Measurements from ENCODE around the gene SHMT1. TPM values are rescaled to one million over a fixed set of nuclear protein-coding genes. Genes with fewer than 3 reads are reported as not detected.
"Not testable (repeated sequence)": the region's sequence is repeated elsewhere in the genome, so short reads cannot be mapped to it uniquely, and the experiment has no call there.

SHMT1 gene
- total RNA-seq, 1 experiment from 2014 or later = 27.6 TPM

- DNase-seq (ENCODE audit: low spot score) = not testable (repeated sequence)
These were observed 15.3 kb upstream of the SHMT1 start for GRCh38 chr17:18378614-18379013.

GRCh38 chr17:18378205-18378505, 14.8 kb upstream of the SHMT1 start:
- no peak for DNase-seq (ENCODE audit: low spot score)

- peak; percentile 81 for DNase-seq (ENCODE audit: low spot score)
These were observed 14.3 kb upstream of the SHMT1 start, which contains the start of gene EVPLL for GRCh38 chr17:18377437-18378204. TSS of gene EVPLL (plus strand) at chr17:18377778. CDS start at chr17:18380938, 3,160 bp downstream.

GRCh38 chr17:18374216-18374615, 10.9 kb upstream of the SHMT1 start:
- DNase-seq (ENCODE audit: low spot score) = no peak

GRCh38 chr17:18373181-18373580, 9.8 kb upstream of the SHMT1 start:
- DNase-seq (ENCODE audit: low spot score) = not testable (repeated sequence)

- no peak for DNase-seq (ENCODE audit: low spot score)
These were observed 8.1 kb upstream of the SHMT1 start for GRCh38 chr17:18371455-18371854.

- no peak for DNase-seq (ENCODE audit: low spot score)
These were observed 7.4 kb upstream of the SHMT1 start for GRCh38 chr17:18370761-18371160.

GRCh38 chr17:18368946-18369345, 5.6 kb upstream of the SHMT1 start:
- no peak for DNase-seq (ENCODE audit: low spot score)

- no peak for DNase-seq (ENCODE audit: low spot score)
These were observed 816 bp upstream of the SHMT1 start for GRCh38 chr17:18364166-18364565.

GRCh38 chr17:18362698-18363100, 651 bp downstream of the SHMT1 start:
- no peak for DNase-seq (ENCODE audit: low spot score)

GRCh38 chr17:18361837-18362697, 1.3 kb downstream of the SHMT1 start:
- no peak for DNase-seq (ENCODE audit: low spot score)

GRCh38 chr17:18360518-18360917, 2.8 kb downstream of the SHMT1 start:
- no peak for DNase-seq (ENCODE audit: low spot score)

GRCh38 chr17:18356624-18357023, 6.7 kb downstream of the SHMT1 start:
- no peak for DNase-seq (ENCODE audit: low spot score)

GRCh38 chr17:18353541-18353940, 9.8 kb downstream of the SHMT1 start:
- DNase-seq (ENCODE audit: low spot score) = no peak

- no peak for DNase-seq (ENCODE audit: low spot score)
These were observed 19.3 kb downstream of the SHMT1 start for GRCh38 chr17:18344021-18344420.

GRCh38 chr17:18339933-18340332, 23.4 kb downstream of the SHMT1 start:
- DNase-seq (ENCODE audit: low spot score) = no peak

GRCh38 chr17:18338158-18338557, 25.2 kb downstream of the SHMT1 start:
- DNase-seq (ENCODE audit: low spot score) = not testable (repeated sequence)

- no peak for DNase-seq (ENCODE audit: low spot score)
These were observed 30.4 kb downstream of the SHMT1 start for GRCh38 chr17:18332909-18333489.

GRCh38 chr17:18331879-18332278, 31.5 kb downstream of the SHMT1 start:
- DNase-seq (ENCODE audit: low spot score) = no peak

GRCh38 chr17:18328643-18329204, 34.6 kb downstream of the SHMT1 start:
- no peak for DNase-seq (ENCODE audit: low spot score)

- no peak for DNase-seq (ENCODE audit: low spot score)
These were observed 35.8 kb downstream of the SHMT1 start for GRCh38 chr17:18327556-18327955.

GRCh38 chr17:18327093-18327492, 36.3 kb downstream of the SHMT1 start:
- no peak for DNase-seq (ENCODE audit: low spot score)
